WERI-Rb-1 (cell line): ENCODE results near the gene TBC1D1.

Experiments
- DNase-seq: peaks from one replicate; pipeline ENCODE4 v3.0.0-alpha.2; 2020
- H3K27ac ChIP-seq: fragments of 250-450 bp; sonication (Bioruptor Pico); 2 replicates; pipeline ENCODE4 v1.5.1; 2020; ENCODE audit warnings: mild to moderate bottlenecking, moderate library complexity
- H3K27me3 ChIP-seq: fragments of 250-450 bp; sonication (Bioruptor Pico); 2 replicates; pipeline ENCODE4 v1.5.1; 2021; ENCODE audit warnings: mild to moderate bottlenecking, low read depth, moderate library complexity; ENCODE audit not compliant: insufficient read depth, severe bottlenecking
- H3K36me3 ChIP-seq: fragments of 250-450 bp; sonication (Bioruptor Pico); 2 replicates; pipeline ENCODE4 v1.5.1; 2020; ENCODE audit warnings: mild to moderate bottlenecking, moderate library complexity
- H3K4me3 ChIP-seq: 2 replicates; pipeline ENCODE4 v1.5.1; 2011; ENCODE audit warnings: low read depth, mild to moderate bottlenecking, control low read depth, low read length
- H3K9me3 ChIP-seq: fragments of 250-450 bp; sonication (Bioruptor Pico); 2 replicates; pipeline ENCODE4 v1.5.1; 2021; ENCODE audit warnings: mild to moderate bottlenecking, moderate library complexity; ENCODE audit not compliant: severe bottlenecking
- TF ChIP-seq, protein P1 (sequence below): IDR thresholded peaks from 2 replicates; pipeline ENCODE4 v1.5.1; 2011; ENCODE audit warnings: low read depth, mild to moderate bottlenecking, control low read depth, inconsistent platforms, low read length

TBC1D1 gene

DNA sequence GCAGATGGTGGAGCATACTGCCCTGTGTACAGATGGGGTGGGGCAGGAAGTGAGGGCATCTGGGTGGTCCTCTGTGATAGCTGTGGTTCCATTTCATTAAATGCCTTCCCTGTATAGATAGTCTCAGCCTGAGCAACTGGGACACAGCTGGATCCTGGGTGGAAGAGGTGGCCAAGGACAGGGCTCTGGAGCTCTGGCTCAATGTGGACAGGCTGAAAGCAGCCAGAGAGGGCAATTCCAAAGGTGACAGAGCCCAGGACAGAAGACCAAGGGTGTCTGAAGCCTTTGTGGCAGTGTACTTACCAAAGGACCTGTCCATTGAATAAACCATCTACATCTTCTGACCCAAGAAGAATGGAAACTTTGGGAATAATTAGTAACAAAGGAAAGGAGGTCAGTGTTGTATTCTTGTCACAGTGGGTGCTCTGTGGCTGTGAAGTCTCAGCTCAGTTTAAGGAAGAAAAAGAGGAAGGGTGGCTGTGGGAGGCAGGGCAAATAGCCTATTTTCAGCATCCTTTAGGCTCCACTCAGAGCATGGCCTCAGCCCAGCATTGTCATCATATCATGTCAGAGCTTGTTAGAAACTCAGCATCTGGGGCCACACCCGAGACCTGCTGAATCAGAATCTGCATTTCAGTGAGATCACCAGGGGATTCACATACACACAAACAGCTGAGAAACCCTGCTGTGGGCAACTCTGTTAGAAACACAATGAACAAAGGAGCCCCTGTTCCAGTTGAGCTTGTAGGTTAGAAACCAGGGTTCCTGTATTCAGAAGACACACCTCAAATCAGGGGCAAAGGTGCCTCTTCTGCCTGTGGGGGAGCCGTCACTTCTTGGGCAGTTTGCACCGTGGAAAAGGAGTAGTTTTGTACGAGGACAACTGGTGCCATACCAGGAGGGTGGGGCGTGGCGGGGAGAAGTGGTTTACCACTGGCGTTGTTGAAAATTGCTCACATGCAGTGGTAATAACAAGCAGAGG, 237.9 kb downstream of the TBC1D1 start:
- TF ChIP-seq, protein P1, sequence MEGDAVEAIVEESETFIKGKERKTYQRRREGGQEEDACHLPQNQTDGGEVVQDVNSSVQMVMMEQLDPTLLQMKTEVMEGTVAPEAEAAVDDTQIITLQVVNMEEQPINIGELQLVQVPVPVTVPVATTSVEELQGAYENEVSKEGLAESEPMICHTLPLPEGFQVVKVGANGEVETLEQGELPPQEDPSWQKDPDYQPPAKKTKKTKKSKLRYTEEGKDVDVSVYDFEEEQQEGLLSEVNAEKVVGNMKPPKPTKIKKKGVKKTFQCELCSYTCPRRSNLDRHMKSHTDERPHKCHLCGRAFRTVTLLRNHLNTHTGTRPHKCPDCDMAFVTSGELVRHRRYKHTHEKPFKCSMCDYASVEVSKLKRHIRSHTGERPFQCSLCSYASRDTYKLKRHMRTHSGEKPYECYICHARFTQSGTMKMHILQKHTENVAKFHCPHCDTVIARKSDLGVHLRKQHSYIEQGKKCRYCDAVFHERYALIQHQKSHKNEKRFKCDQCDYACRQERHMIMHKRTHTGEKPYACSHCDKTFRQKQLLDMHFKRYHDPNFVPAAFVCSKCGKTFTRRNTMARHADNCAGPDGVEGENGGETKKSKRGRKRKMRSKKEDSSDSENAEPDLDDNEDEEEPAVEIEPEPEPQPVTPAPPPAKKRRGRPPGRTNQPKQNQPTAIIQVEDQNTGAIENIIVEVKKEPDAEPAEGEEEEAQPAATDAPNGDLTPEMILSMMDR, result no peak
- no peak overlapping the region for H3K4me3 ChIP-seq
- H3K27ac ChIP-seq, result no peak overlapping the region
- peaks cover 19% of the 10 kb centered on the region for H3K36me3 ChIP-seq
- DNase-seq, result no peak
- no peaks in the 10 kb centered on the region for H3K9me3 ChIP-seq
- no peaks in the 10 kb centered on the region for H3K27me3 ChIP-seq

DNA sequence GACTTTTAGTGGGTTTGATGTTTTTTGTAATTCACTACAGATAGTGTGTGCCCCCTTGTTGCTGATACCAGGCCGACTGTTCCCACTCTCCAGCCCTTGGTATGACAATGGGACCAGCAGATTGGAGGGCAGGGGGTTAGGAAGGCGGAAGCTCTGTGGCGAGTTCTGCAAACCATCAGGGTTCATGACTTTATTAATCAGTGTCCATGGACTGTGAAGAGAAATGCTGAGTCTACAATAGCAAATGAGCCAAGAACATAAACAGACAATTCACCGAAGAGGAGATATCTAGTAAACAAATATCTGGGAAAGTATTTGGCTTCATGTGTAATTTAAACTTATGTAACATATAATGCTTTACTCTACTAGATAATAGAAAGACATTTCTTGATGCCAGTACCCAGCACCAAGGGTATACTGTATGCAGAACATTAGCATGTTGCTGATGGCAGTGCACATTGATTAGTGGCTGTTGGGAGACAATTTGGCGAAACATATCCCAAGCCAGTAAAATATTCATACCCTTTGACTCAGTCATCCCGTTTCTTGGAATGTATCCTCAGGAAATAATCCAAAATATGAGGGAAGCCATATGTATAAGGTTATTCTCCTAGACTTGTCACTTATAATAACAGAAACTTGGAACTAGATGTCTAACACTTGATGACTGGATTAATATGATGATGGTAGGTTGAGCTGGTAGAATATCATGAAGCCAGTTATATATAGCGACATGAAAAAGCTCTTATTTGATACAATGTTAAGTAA, 238.8 kb downstream of the TBC1D1 start:
- DNase-seq, result no peak
- no peaks in the 10 kb centered on the region for H3K9me3 ChIP-seq
- H3K4me3 ChIP-seq, result no peak overlapping the region
- H3K27ac ChIP-seq, result no peak overlapping the region
- H3K27me3 ChIP-seq, result no peaks in the 10 kb centered on the region
- TF ChIP-seq, protein P1, result no peak
- peaks cover 26% of the 10 kb centered on the region for H3K36me3 ChIP-seq

DNA sequence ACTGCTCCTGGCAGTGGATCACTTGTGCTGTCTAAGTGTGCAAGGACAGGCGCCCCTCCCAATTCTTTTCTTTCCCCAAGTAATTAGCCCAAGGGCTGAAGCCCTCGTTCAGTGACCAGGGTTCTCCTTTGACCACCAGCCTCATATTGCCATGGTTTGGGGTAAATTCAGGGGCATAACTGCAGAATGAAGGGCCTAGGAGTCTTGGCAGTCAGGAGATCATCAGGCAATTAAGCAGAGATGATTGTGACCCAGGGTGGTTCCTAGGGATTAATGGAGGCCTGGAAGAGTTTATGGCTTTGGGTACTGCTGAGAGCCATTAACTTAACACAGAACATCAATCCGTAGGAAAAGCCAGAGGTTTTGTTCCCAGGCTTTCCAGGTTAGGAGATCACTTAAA, 240.0 kb downstream of the TBC1D1 start:
- Histone ChIP-seq H3K4me3 (no peak overlapping the region), H3K27ac (peak overlapping the region; percentile 45), H3K36me3 (peaks cover 20% of the 10 kb centered on the region), H3K27me3 (no peaks in the 10 kb centered on the region), H3K9me3 (no peaks in the 10 kb centered on the region)
- DNase-seq, result peak; percentile 43
- TF ChIP-seq, protein P1, result no peak

DNA sequence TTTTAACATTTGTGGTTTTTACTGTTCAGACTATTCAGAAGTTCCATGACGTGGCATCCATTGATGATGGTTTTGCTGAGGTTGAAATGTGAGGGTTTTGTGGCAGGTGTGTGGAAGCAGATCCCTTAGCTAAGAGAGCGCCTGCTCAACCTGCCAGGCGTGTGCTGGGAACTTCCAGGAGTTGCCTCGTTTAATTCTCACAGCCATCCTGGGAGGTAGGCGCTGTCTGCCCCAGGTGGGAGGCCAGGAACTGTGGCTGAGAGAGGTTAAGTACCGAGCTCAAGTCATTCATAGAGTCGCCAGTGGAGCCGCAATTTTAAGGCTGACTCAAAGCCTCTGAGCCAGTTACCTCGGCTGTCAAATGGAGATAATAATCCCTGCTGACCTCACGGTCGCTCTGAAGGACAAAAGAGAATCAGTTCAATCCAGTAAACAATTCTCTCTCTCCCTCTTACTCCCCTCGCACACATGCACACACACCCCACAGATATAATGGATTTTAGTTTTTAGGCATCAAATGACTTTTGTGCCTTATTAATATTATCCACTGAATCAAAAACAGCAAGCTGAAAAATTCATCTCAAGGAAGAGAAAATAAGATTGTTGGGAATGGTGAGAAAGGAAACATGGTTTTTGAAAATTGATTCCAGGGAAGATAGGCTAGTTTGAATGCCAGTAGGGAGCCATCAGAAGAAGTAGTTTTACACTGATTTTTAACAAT, 240.6 kb downstream of the TBC1D1 start:
- DNase-seq, result peak; percentile 70
- Histone ChIP-seq H3K36me3 (peaks cover 16% of the 10 kb centered on the region), H3K4me3 (no peak overlapping the region), H3K9me3 (no peaks in the 10 kb centered on the region), H3K27ac (peak overlapping the region; percentile 45), H3K27me3 (no peaks in the 10 kb centered on the region)
- TF ChIP-seq, protein P1, result no peak

DNA sequence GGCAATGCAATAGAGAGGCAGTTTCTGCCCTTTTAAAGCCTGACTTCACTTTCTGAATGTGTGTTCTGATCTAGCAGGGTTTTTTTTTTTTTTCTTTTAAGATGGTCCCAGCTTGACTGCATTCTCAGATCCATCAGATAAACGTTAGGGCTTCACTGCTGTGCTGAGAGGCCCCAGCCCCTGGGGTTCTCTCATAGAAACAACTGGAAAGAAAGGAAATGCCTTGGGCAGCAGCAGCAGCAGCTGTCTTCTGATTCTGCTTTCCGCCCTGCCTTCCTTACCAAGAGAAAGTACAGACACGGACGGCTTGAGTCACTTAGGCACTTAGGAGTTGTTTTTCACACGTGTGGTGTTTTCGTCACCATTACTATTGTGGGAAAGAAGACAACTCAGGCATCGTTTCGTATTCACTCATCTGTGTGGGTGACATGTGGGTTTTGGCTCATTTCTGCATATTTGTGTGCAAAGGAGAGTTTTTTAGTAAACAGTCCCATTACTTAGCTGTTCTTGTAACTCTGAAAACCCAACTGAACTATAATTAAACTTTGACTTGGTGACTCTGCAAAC, 241.3 kb downstream of the TBC1D1 start:
- no peak overlapping the region for H3K4me3 ChIP-seq
- peaks cover 18% of the 10 kb centered on the region for H3K36me3 ChIP-seq
- TF ChIP-seq, protein P1, result no peak
- no peaks in the 10 kb centered on the region for H3K9me3 ChIP-seq
- no peak for DNase-seq
- H3K27ac ChIP-seq, result no peak overlapping the region
- H3K27me3 ChIP-seq, result no peaks in the 10 kb centered on the region
